GM19324 (cell line): ENCODE data around the gene RBM20.

ENCODE experiments used
- ATAC-seq: cut with Tn5 transposase; IDR thresholded peaks from one replicate; pipeline ENCODE4 v1.9.1; 2021; ENCODE audit warnings: mild to moderate bottlenecking, moderate library complexity; ENCODE audit not compliant: unreplicated experiment, low FRiP score

Gene RBM20

GRCh38 chr10:110668443-110668842, 24.3 kb downstream of the RBM20 start:
- ATAC-seq: no peak

GRCh38 chr10:110670335-110670734, 26.2 kb downstream of the RBM20 start:
- no peak for ATAC-seq

- peak; percentile 97 for ATAC-seq
Observed at GRCh38 chr10:110671788-110672579, 27.8 kb downstream of the RBM20 start.

GRCh38 chr10:110672580-110672919, 28.4 kb downstream of the RBM20 start:
- peak; percentile 26 for ATAC-seq

- ATAC-seq: no peak
Observed at GRCh38 chr10:110676016-110676415, 31.9 kb downstream of the RBM20 start.

GRCh38 chr10:110679486-110680272, 35.5 kb downstream of the RBM20 start:
- ATAC-seq: no peak

GRCh38 chr10:110680273-110681020, 36.3 kb downstream of the RBM20 start:
- no peak for ATAC-seq

- ATAC-seq: no peak
Observed at GRCh38 chr10:110681023-110681681, 37.0 kb downstream of the RBM20 start.

GRCh38 chr10:110682348-110682747, 38.2 kb downstream of the RBM20 start:
- no peak for ATAC-seq

- no peak for ATAC-seq
Observed at GRCh38 chr10:110684800-110685446, 40.8 kb downstream of the RBM20 start.

GRCh38 chr10:110686047-110686446, 41.9 kb downstream of the RBM20 start:
- ATAC-seq: no peak

GRCh38 chr10:110686949-110687348, 42.8 kb downstream of the RBM20 start:
- no peak for ATAC-seq

GRCh38 chr10:110687400-110687799, 43.3 kb downstream of the RBM20 start:
- ATAC-seq: no peak

GRCh38 chr10:110691139-110691538, 47.0 kb downstream of the RBM20 start:
- no peak for ATAC-seq

GRCh38 chr10:110694263-110694662, 50.1 kb downstream of the RBM20 start:
- ATAC-seq: no peak

GRCh38 chr10:110694820-110695538, 50.8 kb downstream of the RBM20 start:
- ATAC-seq: no peak

GRCh38 chr10:110695539-110695886, 51.4 kb downstream of the RBM20 start:
- no peak for ATAC-seq

GRCh38 chr10:110696436-110696835, 52.3 kb downstream of the RBM20 start:
- ATAC-seq: no peak

GRCh38 chr10:110698340-110698739, 54.2 kb downstream of the RBM20 start:
- no peak for ATAC-seq

GRCh38 chr10:110698782-110699201, 54.7 kb downstream of the RBM20 start:
- ATAC-seq: no peak
